Measurements from ENCODE around the gene CPAMD8.

Gene CPAMD8

GRCh38 chr19:16847430-16847829, 179.2 kb downstream of the CPAMD8 start:
- DNase-seq (ENCODE audit: low read depth in 2 of 3, low spot score in 2 of 3), result no peak

GRCh38 chr19:16846901-16847300, 179.7 kb downstream of the CPAMD8 start:
- no peak for DNase-seq (ENCODE audit: low read depth in 2 of 3, low spot score in 2 of 3)
